K562 (cell line): ENCODE results near the gene PHOSPHO1. TPM values are rescaled to one million over a fixed set of nuclear protein-coding genes. Genes with fewer than 3 reads are reported as not detected.

Source experiments
- ARHGAP35 ChIP-seq: fragments of 450-650 bp; IDR thresholded peaks from 2 replicates; pipeline ENCODE4 v1.6.1; 2018; ENCODE audit not compliant: partially characterized antibody
- MCM5 ChIP-seq: fragments of 450-650 bp; IDR thresholded peaks from 2 replicates; pipeline ENCODE4 v1.6.1; 2016; ENCODE audit warnings: low read depth
- NKRF ChIP-seq: fragments of 450-650 bp; IDR thresholded peaks from 2 replicates; pipeline ENCODE4 v1.6.1; 2016; ENCODE audit warnings: borderline replicate concordance
- RAD21 ChIP-seq, 2 experiments: fragments of 250-450 bp in 1 of 2; fragments of 450-650 bp in 1 of 2; sonication (Bioruptor Pico) in 1 of 2; formaldehyde crosslinking in 1 of 2; IDR thresholded peaks in 1 of 2; conservative IDR thresholded peaks in 1 of 2; 2 replicates each; pipeline versions ENCODE4 v1.4.0 to v1.8.0; 2020 to 2022; ENCODE audit warnings: mild to moderate bottlenecking in 2 of 2, moderate library complexity in 1 of 2
- RBBP5 ChIP-seq: fragments of 200-600 bp; sonication (generic); IDR thresholded peaks from 2 replicates; pipeline ENCODE4 v1.6.1; 2012; ENCODE audit warnings: borderline replicate concordance, mild to moderate bottlenecking, low read length, control low read depth, inconsistent platforms; ENCODE audit not compliant: insufficient read depth, poor library complexity, severe bottlenecking
- ZNF436 ChIP-seq: fragments of 250-450, 450-650 bp; sonication (Bioruptor Pico); formaldehyde crosslinking; IDR thresholded peaks from 2 replicates; pipeline ENCODE4 v1.7.0; 2020; ENCODE audit warnings: mild to moderate bottlenecking
- polyA plus RNA-seq, 8 experiments: library from polyadenylated mRNA; depleted of rRNA in 4 of 8; stranded (reverse) in 5 of 8; unstranded in 3 of 8; fragments of >200 nt; fragmentation: Nextera tagmentation in 2 of 8; fragmentation: Illumina TruSeq in 1 of 8; extraction: Ambion mirVana in 2 of 8; extraction: Trizol in 1 of 8; gene quantifications; 2 replicates each; pipeline versions ENCODE4 v1.2.1 to v1.2.3, GENCODE V29; 2011 to 2014; ENCODE audit warnings: inconsistent platforms in 1 of 8, missing spikeins in 1 of 8
- total RNA-seq, 7 experiments: library from RNA; depleted of rRNA in 6 of 7; stranded (reverse); fragments of >200 nt in 6 of 7; fragmentation: Illumina TruSeq in 2 of 7; extraction: Trizol in 2 of 7; gene quantifications; 2 replicates each; pipeline versions ENCODE4 v1.2.1 to v1.2.3, GENCODE V29; 2011 to 2021; ENCODE audit warnings: low replicate concordance in 1 of 7
- TF ChIP-seq, protein P1 (sequence below): sonication (generic); formaldehyde crosslinking; IDR thresholded peaks from 2 replicates; pipeline ENCODE4 v1.8.0; 2023; ENCODE audit warnings: mild to moderate bottlenecking, missing genetic modification reagents

The PHOSPHO1 gene
- total and polyA plus RNA-seq, 9 of the 15 experiments (the other 6 are each of a cell fraction or from before 2014, with no cell fraction given), result 0.06 to 0.07 TPM; not detected in 7

DNA sequence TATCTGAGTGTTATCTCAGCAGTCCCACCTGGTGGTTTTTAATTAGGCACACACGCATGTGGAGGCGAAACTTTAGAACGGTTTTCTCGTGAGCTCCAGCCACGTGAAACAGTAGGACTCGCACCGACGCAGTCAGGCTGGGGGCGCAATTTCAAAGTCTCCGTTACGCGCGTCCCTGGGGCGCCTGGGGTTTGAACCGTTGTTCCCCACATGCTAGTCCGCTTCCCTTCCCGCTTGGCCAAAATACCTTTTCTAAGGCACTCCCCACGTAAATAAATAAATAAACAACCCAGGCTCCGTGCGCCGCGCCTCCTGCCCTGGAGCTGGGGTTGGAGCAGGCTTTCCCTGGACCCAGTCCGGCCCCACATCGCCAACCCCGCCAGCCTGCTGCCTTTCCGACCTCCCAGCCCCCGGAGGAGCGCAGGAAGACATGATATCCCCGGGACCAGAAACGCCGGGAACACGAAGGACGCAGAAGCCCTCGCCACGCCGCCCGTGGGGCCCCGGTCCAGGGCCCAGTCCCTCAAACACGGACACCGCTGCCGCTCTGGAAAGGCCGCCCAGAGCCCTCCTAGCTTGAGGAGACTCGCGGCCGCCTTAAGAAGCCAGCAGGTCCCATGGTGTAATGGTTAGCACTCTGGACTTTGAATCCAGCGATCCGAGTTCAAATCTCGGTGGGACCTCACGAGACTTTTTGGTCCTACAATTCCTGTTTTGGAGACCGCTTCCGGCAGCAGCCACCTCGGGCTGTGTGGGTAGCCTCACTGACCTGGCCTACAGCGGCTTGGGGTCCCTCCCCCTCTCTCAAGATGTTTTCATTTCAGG, 38.5 kb downstream of the PHOSPHO1 start (continued):
- TF ChIP-seq RBBP5 (peak; percentile 86), ARHGAP35 (no peak), ZNF436 (CRISPR knock-in tag) (no peak), NKRF (peak; percentile 78; the same call in 1 of the 2 replicates), RAD21 (CRISPR knock-in tag; conservative IDR thresholded peaks at IDR 0.05 in 1 of 2, IDR thresholded peaks at IDR 0.05 in 1 of 2) (peak in 1 of 2 experiments; percentile 40; a peak in 3 of 4 replicates), MCM5 (no peak)
- TF ChIP-seq, protein P1, sequence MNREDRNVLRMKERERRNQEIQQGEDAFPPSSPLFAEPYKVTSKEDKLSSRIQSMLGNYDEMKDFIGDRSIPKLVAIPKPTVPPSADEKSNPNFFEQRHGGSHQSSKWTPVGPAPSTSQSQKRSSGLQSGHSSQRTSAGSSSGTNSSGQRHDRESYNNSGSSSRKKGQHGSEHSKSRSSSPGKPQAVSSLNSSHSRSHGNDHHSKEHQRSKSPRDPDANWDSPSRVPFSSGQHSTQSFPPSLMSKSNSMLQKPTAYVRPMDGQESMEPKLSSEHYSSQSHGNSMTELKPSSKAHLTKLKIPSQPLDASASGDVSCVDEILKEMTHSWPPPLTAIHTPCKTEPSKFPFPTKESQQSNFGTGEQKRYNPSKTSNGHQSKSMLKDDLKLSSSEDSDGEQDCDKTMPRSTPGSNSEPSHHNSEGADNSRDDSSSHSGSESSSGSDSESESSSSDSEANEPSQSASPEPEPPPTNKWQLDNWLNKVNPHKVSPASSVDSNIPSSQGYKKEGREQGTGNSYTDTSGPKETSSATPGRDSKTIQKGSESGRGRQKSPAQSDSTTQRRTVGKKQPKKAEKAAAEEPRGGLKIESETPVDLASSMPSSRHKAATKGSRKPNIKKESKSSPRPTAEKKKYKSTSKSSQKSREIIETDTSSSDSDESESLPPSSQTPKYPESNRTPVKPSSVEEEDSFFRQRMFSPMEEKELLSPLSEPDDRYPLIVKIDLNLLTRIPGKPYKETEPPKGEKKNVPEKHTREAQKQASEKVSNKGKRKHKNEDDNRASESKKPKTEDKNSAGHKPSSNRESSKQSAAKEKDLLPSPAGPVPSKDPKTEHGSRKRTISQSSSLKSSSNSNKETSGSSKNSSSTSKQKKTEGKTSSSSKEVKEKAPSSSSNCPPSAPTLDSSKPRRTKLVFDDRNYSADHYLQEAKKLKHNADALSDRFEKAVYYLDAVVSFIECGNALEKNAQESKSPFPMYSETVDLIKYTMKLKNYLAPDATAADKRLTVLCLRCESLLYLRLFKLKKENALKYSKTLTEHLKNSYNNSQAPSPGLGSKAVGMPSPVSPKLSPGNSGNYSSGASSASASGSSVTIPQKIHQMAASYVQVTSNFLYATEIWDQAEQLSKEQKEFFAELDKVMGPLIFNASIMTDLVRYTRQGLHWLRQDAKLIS (CRISPR knock-in tag), result peak; percentile 33; the same call in 1 of the 2 replicates
